ENCODE measurements around the gene HOXD4.

GRCh38 chr2:176163672-176164056 lies 12.3 kb downstream of the HOXD4 start:
- TF ChIP-seq CTCF (IDR thresholded peaks at IDR 0.05) (no peak), SIN3A (IDR thresholded peaks at IDR 0.05; ENCODE audit: borderline replicate concordance, insufficient read depth, low read depth, low read length) (no peak), REST (IDR thresholded peaks at IDR 0.05; ENCODE audit: insufficient read depth in 1 of 2, low read depth in 2 of 2, low read length in 1 of 2) (no peak), TCF7L2 (IDR thresholded peaks at IDR 0.05; ENCODE audit: low read depth, low read length) (no peak)
